ENCODE measurements around the gene MAD1L1.

Gene MAD1L1

DNA sequence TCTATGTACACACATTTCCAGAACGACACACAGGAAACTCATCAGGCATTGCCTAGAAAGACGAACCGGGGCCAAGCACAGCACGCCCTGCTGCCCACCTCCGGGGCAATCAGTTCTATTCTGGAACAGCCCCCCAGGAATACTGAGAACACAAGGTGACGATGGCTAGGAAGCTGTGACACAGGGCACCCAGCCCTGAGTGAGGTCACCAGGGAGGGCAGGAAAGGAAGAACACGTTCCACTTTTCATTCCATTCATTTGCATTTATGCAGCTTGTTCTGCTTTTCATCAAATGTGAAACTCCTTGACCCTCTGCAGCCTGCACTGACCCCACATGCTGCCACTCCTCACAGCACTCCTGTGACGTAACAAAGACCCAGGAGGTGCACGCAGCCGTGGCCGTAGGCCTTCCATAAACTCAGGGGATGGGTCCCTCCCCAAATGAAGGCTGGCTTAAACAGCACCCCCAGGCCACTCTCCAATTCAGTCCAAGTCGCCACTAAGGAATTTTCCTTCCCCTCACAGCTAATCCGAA lies 28.9 kb downstream of the MAD1L1 start:
- peak; percentile 59; the same call in 1 of the 2 replicates for TF ChIP-seq ZNF70 (CRISPR knock-in tag; IDR thresholded peaks at IDR 0.05)
- TF ChIP-seq OSR1 (CRISPR knock-in tag; IDR thresholded peaks at IDR 0.05), result no peak
- TF ChIP-seq ZFP3 (CRISPR knock-in tag; IDR thresholded peaks at IDR 0.05), result peak; percentile 31; the same call in 1 of the 2 replicates
- ATAC-seq, result peak; percentile 65

GRCh38 chr7:2202901-2203765 lies 29.6 kb downstream of the MAD1L1 start:
- ATAC-seq, result peak; percentile 81
- no peak for TF ChIP-seq OSR1 (CRISPR knock-in tag; IDR thresholded peaks at IDR 0.05)

DNA sequence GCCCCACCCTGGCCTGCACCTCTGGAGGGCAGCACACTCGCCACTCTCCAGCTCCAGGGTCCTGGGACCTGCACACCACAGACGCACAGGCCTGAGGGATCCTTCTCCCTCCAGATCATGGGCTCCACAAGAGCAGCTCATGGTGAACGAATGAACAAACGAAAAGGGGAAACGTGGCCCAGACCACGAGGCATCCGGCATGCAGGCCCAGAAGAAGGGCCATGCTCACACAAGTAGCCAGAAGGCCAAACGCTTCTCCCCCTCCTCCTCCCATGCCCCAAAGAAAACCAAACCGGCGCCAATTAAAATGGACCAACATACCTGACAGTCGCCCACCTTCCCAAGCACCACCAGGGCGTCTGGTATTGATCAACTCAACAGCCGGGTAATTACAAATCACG lies 30.4 kb downstream of the MAD1L1 start:
- TF ChIP-seq CREB5 (CRISPR knock-in tag; IDR thresholded peaks at IDR 0.05; ENCODE audit: low read depth), result no peak
- no peak for TF ChIP-seq ZNF8 (CRISPR knock-in tag; IDR thresholded peaks at IDR 0.05)
- TF ChIP-seq ZFP30 (CRISPR knock-in tag; IDR thresholded peaks at IDR 0.05), result no peak
- TF ChIP-seq BACH2 (CRISPR knock-in tag; IDR thresholded peaks at IDR 0.05; ENCODE audit: borderline replicate concordance), result no peak
- TF ChIP-seq ESRRG (CRISPR knock-in tag; IDR thresholded peaks at IDR 0.05), result no peak
- TF ChIP-seq ZC3H10 (CRISPR knock-in tag; IDR thresholded peaks at IDR 0.05), result no peak
- TF ChIP-seq, protein P1, sequence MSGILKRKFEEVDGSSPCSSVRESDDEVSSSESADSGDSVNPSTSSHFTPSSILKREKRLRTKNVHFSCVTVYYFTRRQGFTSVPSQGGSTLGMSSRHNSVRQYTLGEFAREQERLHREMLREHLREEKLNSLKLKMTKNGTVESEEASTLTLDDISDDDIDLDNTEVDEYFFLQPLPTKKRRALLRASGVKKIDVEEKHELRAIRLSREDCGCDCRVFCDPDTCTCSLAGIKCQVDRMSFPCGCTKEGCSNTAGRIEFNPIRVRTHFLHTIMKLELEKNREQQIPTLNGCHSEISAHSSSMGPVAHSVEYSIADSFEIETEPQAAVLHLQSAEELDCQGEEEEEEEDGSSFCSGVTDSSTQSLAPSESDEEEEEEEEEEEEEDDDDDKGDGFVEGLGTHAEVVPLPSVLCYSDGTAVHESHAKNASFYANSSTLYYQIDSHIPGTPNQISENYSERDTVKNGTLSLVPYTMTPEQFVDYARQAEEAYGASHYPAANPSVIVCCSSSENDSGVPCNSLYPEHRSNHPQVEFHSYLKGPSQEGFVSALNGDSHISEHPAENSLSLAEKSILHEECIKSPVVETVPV (CRISPR knock-in tag; IDR thresholded peaks at IDR 0.05), result no peak
- no peak for TF ChIP-seq RARB (CRISPR knock-in tag; IDR thresholded peaks at IDR 0.05)
- no peak for TF ChIP-seq PPARA (CRISPR knock-in tag; IDR thresholded peaks at IDR 0.05; ENCODE audit: borderline replicate concordance)
- no peak for TF ChIP-seq TSHZ2 (CRISPR knock-in tag; IDR thresholded peaks at IDR 0.05)
- TF ChIP-seq GLIS3 (CRISPR knock-in tag; IDR thresholded peaks at IDR 0.05), result no peak
- no peak for TF ChIP-seq ZNF70 (CRISPR knock-in tag; IDR thresholded peaks at IDR 0.05)
- no peak for TF ChIP-seq OSR1 (CRISPR knock-in tag; IDR thresholded peaks at IDR 0.05)
- no peak for ATAC-seq

GRCh38 chr7:2201686-2202360 lies 30.9 kb downstream of the MAD1L1 start:
- TF ChIP-seq ZNF565 (CRISPR knock-in tag; conservative IDR thresholded peaks at IDR 0.05; ENCODE audit: low read depth), result no peak
- TF ChIP-seq ZNF8 (CRISPR knock-in tag; IDR thresholded peaks at IDR 0.05), result no peak
- TF ChIP-seq PPARA (CRISPR knock-in tag; IDR thresholded peaks at IDR 0.05; ENCODE audit: borderline replicate concordance), result no peak
- no peak for TF ChIP-seq POU6F1 (CRISPR knock-in tag; IDR thresholded peaks at IDR 0.05; ENCODE audit: borderline replicate concordance, low read depth)
- TF ChIP-seq TSHZ2 (CRISPR knock-in tag; IDR thresholded peaks at IDR 0.05), result no peak
- TF ChIP-seq CSDC2 (CRISPR knock-in tag; IDR thresholded peaks at IDR 0.05), result no peak
- TF ChIP-seq, protein P1 (CRISPR knock-in tag; IDR thresholded peaks at IDR 0.05), result no peak
- no peak for TF ChIP-seq GLIS3 (CRISPR knock-in tag; IDR thresholded peaks at IDR 0.05)
- TF ChIP-seq PATZ1 (CRISPR knock-in tag; IDR thresholded peaks at IDR 0.05; ENCODE audit: borderline replicate concordance), result no peak
- no peak for TF ChIP-seq RARB (CRISPR knock-in tag; IDR thresholded peaks at IDR 0.05)
- no peak for TF ChIP-seq TCF4 (CRISPR knock-in tag; IDR thresholded peaks at IDR 0.05; ENCODE audit: borderline replicate concordance)
- ATAC-seq, result no peak

Data from SK-N-SH treated with all-trans-retinoic acid at 6 μM for 48 hours (cell line).